Activated CD4-positive, alpha-beta T cell treated with anti-CD3 and anti-CD28 coated beads, Interleukin-2, amount 10 ng/mL, durations not matched to agents 24 days and 14 days (primary cell): ENCODE data around the gene PKD2L1. TPM values are rescaled to one million over a fixed set of nuclear protein-coding genes. Genes with fewer than 3 reads are reported as not detected.
"Not testable (repeated sequence)": the region's sequence is repeated elsewhere in the genome, so short reads cannot be mapped to it uniquely, and the experiment has no call there.

ENCODE experiments used
- DNase-seq: peaks from one replicate; pipeline ENCODE4 v3.0.0; 2022
- H3K27ac Mint-ChIP-seq: one replicate; pipeline ENCODE4 v1.8.0; 2022; ENCODE audit warnings: mild to moderate bottlenecking, mixed read lengths
- H3K27me3 Mint-ChIP-seq: one replicate; pipeline ENCODE4 v1.8.0; 2022; ENCODE audit warnings: mixed read lengths
- H3K36me3 Mint-ChIP-seq: one replicate; pipeline ENCODE4 v1.8.0; 2022; ENCODE audit warnings: low read depth, mild to moderate bottlenecking, mixed read lengths
- H3K4me1 Mint-ChIP-seq: one replicate; pipeline ENCODE4 v1.8.0; 2021; ENCODE audit warnings: mixed read lengths
- H3K4me3 Mint-ChIP-seq: one replicate; pipeline ENCODE4 v1.8.0; 2022; ENCODE audit warnings: mild to moderate bottlenecking, moderate library complexity, mixed read lengths
- H3K9me3 Mint-ChIP-seq: one replicate; pipeline ENCODE4 v1.8.0; 2021; ENCODE audit warnings: mixed read lengths
- intact Hi-C: fragments of 100-400 bp; cut with micrococcal nuclease; formaldehyde crosslinking; loops from one replicate; pipeline ENCODE4 v1.15.1; 2023
- total RNA-seq: library from RNA; stranded (reverse); gene quantifications from 2 replicates; pipeline ENCODE4 v1.2.3, GENCODE V29; 2022

The PKD2L1 gene
- 0.17 TPM in 1 of 2 replicates, not detected in the other for total RNA-seq

GRCh38 chr10:100330079-100330478 is at the start of gene PKD2L1:
TSS of gene PKD2L1 (minus strand) at chr10:100330228. CDS start at chr10:100330103, 125 bp downstream.
- Mint-ChIP-seq H3K36me3 (no peaks in the 10 kb centered on the region), H3K9me3 (no peaks in the 10 kb centered on the region), H3K4me1 (peaks cover 21% of the 10 kb centered on the region), H3K27ac (no peak within 1 kb of the TSS), H3K27me3 (peaks cover 29% of the 10 kb centered on the region), H3K4me3 (no peak within 1 kb of the TSS)
- intact Hi-C loops: no loop called here
- no peak for DNase-seq

- H3K4me3 Mint-ChIP-seq: no peak overlapping the region
- no peak for DNase-seq
- H3K4me1 Mint-ChIP-seq: peaks cover 18% of the 10 kb centered on the region
- no peaks in the 10 kb centered on the region for H3K27me3 Mint-ChIP-seq
- intact Hi-C loops: no loop called here
- H3K27ac Mint-ChIP-seq: no peak overlapping the region
- H3K9me3 Mint-ChIP-seq: no peaks in the 10 kb centered on the region
- peaks cover 21% of the 10 kb centered on the region for H3K36me3 Mint-ChIP-seq
Observed at GRCh38 chr10:100377830-100378229, 47.8 kb upstream of the PKD2L1 start.

GRCh38 chr10:100376656-100377055 is 46.6 kb upstream of the PKD2L1 start:
- H3K36me3 Mint-ChIP-seq: peaks cover 11% of the 10 kb centered on the region
- H3K4me3 Mint-ChIP-seq: peak overlapping the region; percentile 8
- H3K27me3 Mint-ChIP-seq, H3K9me3 Mint-ChIP-seq, DNase-seq, intact Hi-C loops: not testable (repeated sequence)
- H3K27ac Mint-ChIP-seq: peak overlapping the region; percentile 41
- H3K4me1 Mint-ChIP-seq: peaks cover 18% of the 10 kb centered on the region

- not testable (repeated sequence) for H3K36me3 Mint-ChIP-seq, DNase-seq, H3K4me3 Mint-ChIP-seq, H3K27ac Mint-ChIP-seq, H3K9me3 Mint-ChIP-seq, H3K27me3 Mint-ChIP-seq
- intact Hi-C loops: loop anchor here (1.0 to 5.0 kb wide), 7 partner anchors 16 to 643 kb away; partner anchors contain the start of genes BLOC1S2, COX15, CUTC and ERLIN1
- peaks cover 33% of the 10 kb centered on the region for H3K4me1 Mint-ChIP-seq
Observed at GRCh38 chr10:100374677-100375353, 44.8 kb upstream of the PKD2L1 start.

- Mint-ChIP-seq H3K9me3 (no peaks in the 10 kb centered on the region), H3K4me1 (peaks cover 37% of the 10 kb centered on the region), H3K36me3 (peaks cover 2% of the 10 kb centered on the region), H3K27ac (no peak overlapping the region), H3K4me3 (no peak overlapping the region), H3K27me3 (no peaks in the 10 kb centered on the region)
- intact Hi-C loops: loop anchor here (1.0 to 5.0 kb wide), 7 partner anchors 17 to 642 kb away; partner anchors contain the start of genes BLOC1S2, COX15, CUTC and ERLIN1
- no peak for DNase-seq
Observed at GRCh38 chr10:100374200-100374655, 44.2 kb upstream of the PKD2L1 start.

- no peak overlapping the region for H3K4me3 Mint-ChIP-seq
- no peaks in the 10 kb centered on the region for H3K9me3 Mint-ChIP-seq
- H3K27ac Mint-ChIP-seq: no peak overlapping the region
- peak; percentile 96 for DNase-seq
- no peaks in the 10 kb centered on the region for H3K27me3 Mint-ChIP-seq
- H3K4me1 Mint-ChIP-seq: peaks cover 39% of the 10 kb centered on the region
- intact Hi-C loops: loop anchor here (1.0 to 5.0 kb wide), 9 partner anchors 17 to 641 kb away; partner anchors contain the start of genes BLOC1S2, COX15, CUTC and CWF19L1
- peaks cover 2% of the 10 kb centered on the region for H3K36me3 Mint-ChIP-seq
Observed at GRCh38 chr10:100373298-100374199, 43.5 kb upstream of the PKD2L1 start.

GRCh38 chr10:100372415-100373297 is 42.6 kb upstream of the PKD2L1 start:
- intact Hi-C loops: loop anchor here (1.0 to 5.0 kb wide), 4 partner anchors 61 to 640 kb away; partner anchors contain the start of genes COX15, CUTC, CWF19L1 and NDUFB8
- Mint-ChIP-seq H3K36me3 (peaks cover 2% of the 10 kb centered on the region), H3K27me3 (no peaks in the 10 kb centered on the region), H3K9me3 (no peaks in the 10 kb centered on the region), H3K4me3 (no peak overlapping the region), H3K4me1 (peaks cover 36% of the 10 kb centered on the region), H3K27ac (no peak overlapping the region)
- no peak for DNase-seq

- Mint-ChIP-seq H3K4me3 (peak overlapping the region; percentile 75), H3K9me3 (no peaks in the 10 kb centered on the region), H3K27me3 (no peaks in the 10 kb centered on the region), H3K4me1 (peaks cover 38% of the 10 kb centered on the region), H3K27ac (peak overlapping the region; percentile 95), H3K36me3 (peaks cover 8% of the 10 kb centered on the region)
- intact Hi-C loops: loop anchor here (1.0 to 5.0 kb wide), 4 partner anchors 24 to 639 kb away; partner anchors contain the start of genes COX15, CUTC, CWF19L1 and NDUFB8
- DNase-seq: no peak
Observed at GRCh38 chr10:100371482-100372027, 41.5 kb upstream of the PKD2L1 start.

- intact Hi-C loops: loop anchor here (1.0 to 5.0 kb wide), 3 partner anchors 24 to 639 kb away; partner anchors contain the start of genes COX15, CUTC, NDUFB8 and SCD
- peaks cover 10% of the 10 kb centered on the region for H3K36me3 Mint-ChIP-seq
- peak overlapping the region; percentile 95 for H3K27ac Mint-ChIP-seq
- peak; percentile 89 for DNase-seq
- no peaks in the 10 kb centered on the region for H3K27me3 Mint-ChIP-seq
- peak overlapping the region; percentile 75 for H3K4me3 Mint-ChIP-seq
- no peaks in the 10 kb centered on the region for H3K9me3 Mint-ChIP-seq
- peaks cover 38% of the 10 kb centered on the region for H3K4me1 Mint-ChIP-seq
Observed at GRCh38 chr10:100370714-100371481, 40.9 kb upstream of the PKD2L1 start.

- H3K27me3 Mint-ChIP-seq: no peaks in the 10 kb centered on the region
- no peak overlapping the region for H3K4me3 Mint-ChIP-seq
- no peaks in the 10 kb centered on the region for H3K9me3 Mint-ChIP-seq
- DNase-seq: no peak
- intact Hi-C loops: no loop called here
- peaks cover 40% of the 10 kb centered on the region for H3K4me1 Mint-ChIP-seq
- H3K27ac Mint-ChIP-seq: no peak overlapping the region
- peaks cover 21% of the 10 kb centered on the region for H3K36me3 Mint-ChIP-seq
Observed at GRCh38 chr10:100368721-100369120, 38.7 kb upstream of the PKD2L1 start.

- no peak for DNase-seq
- Mint-ChIP-seq H3K9me3 (no peaks in the 10 kb centered on the region), H3K4me1 (peaks cover 51% of the 10 kb centered on the region), H3K36me3 (peaks cover 56% of the 10 kb centered on the region), H3K27me3 (no peaks in the 10 kb centered on the region), H3K4me3 (no peak overlapping the region), H3K27ac (peak overlapping the region; percentile 41)
- intact Hi-C loops: no loop called here
Observed at GRCh38 chr10:100364735-100365391, 34.8 kb upstream of the PKD2L1 start.

- H3K36me3 Mint-ChIP-seq: peaks cover 63% of the 10 kb centered on the region
- intact Hi-C loops: no loop called here
- no peak overlapping the region for H3K27ac Mint-ChIP-seq
- no peaks in the 10 kb centered on the region for H3K27me3 Mint-ChIP-seq
- DNase-seq: no peak
- H3K9me3 Mint-ChIP-seq: no peaks in the 10 kb centered on the region
- no peak overlapping the region for H3K4me3 Mint-ChIP-seq
- H3K4me1 Mint-ChIP-seq: peaks cover 53% of the 10 kb centered on the region
Observed at GRCh38 chr10:100364175-100364574, 34.1 kb upstream of the PKD2L1 start.
